Fibroblast of gingiva (primary cell): Measurements from ENCODE around the gene KLHL2.
"Not testable (repeated sequence)": the region's sequence is repeated elsewhere in the genome, so short reads cannot be mapped to it uniquely, and the experiment has no call there.

Experiments used
- DNase-seq: peaks from one replicate; pipeline ENCODE4 v3.0.0-alpha.2; 2011; ENCODE audit warnings: low read depth

KLHL2 gene

DNA sequence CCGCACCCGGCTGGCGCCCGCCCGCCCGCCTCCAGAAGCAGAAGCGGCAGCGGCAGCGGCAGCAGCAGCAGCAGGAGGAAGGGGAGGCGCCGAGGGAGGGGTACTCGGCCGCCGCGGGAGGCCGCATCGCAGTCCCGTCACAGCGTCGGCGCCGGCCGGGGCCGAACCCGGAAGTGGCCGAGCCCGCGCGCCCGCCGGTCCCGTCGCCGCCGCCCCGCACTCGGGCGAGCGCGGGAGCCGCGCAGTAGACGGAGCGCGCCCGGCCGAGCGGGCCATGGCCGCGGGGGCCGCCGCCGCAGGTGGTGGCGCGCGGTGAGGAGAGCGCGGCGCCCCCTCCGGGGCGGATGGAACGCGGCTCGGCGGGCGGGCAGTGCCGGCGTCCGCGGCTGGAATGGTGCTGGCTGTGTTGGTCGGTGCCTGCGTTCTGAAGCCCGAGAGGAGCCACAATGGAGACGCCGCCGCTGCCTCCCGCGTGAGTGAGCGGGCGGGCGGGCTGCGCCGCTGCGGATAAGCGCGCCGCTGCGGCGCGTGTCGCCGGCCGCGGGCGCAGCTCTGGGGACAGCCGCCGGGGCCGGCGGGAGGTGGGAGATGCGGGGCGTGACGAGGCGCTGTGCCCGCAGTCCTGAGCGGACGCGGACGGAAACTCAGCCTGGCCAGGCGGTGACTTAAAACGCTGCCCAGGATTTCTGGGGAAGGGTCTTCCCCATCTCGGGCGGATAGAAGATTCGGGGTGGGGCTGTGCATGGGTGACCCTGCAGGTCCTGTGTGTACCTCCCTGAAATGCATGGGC is at the start of gene KLHL2:
KLHL2 (plus strand) TSS at position 131 of the 790 bp plus-strand sequence; CDS start at position 447, 316 bp downstream.
- peak; percentile 83 for DNase-seq

- no peak for DNase-seq
Measured at GRCh38 chr4:165158762-165159161, 48.6 kb upstream of the KLHL2 start.

GRCh38 chr4:165164257-165164656 is 43.1 kb upstream of the KLHL2 start:
- no peak for DNase-seq

DNA sequence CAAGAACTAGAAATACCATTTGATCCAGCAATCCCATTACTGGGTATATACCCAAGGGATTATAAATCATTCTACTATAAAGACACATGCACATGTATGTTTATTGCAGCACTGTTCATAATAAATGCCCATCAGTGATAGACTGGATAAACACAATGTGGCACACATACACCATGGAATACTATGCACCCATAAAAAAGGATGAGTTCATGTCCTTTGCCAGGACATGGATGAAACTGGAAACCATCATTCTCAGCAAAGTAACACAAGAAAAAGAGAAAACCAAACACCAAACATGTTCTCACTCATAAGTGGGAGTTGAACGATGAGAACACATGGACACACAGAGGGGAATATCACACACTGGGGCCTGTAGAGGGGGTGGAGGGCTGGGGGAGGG is 40.5 kb upstream of the KLHL2 start:
- not testable (repeated sequence) for DNase-seq

DNA sequence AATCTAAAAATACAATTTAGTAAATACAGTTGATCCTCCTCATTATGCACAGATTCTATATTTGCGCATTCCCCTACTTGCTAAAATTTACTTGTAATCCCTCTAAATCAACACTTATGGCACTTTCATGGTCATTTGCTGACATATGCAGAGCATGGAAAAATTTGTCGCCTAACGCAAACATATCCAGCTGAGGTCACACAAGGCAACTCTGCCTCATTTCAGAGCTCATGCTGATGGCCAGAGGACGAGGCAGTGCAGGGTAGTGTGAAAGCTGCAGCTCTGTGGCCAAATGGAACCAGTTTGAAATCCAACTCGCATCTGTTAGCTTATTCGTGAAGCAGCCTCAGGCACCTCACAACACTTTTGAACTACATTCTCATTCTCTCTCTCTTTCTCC is 39.7 kb upstream of the KLHL2 start:
- no peak for DNase-seq

- DNase-seq: no peak
Measured at GRCh38 chr4:165170819-165171218, 36.5 kb upstream of the KLHL2 start.

DNA sequence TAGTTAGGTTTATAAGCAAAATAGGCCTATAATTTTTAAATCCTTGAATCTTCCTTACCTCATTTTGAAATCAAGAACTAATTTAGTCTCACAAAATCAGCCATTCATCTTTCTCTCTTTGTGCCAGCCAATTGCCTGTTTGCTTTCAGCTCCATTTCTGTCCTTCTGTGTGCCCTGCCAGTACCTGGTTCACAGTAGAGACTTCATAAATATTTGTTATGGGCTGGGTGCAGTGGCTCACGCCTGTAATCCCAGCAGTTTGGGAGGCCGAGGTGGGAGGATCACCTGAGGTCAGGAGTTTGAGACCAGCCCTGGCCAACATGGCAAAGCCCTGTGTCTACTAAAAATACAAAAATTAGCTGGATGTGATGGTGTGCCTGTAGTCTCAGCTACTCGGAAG is 31.9 kb upstream of the KLHL2 start:
- not testable (repeated sequence) for DNase-seq

DNA sequence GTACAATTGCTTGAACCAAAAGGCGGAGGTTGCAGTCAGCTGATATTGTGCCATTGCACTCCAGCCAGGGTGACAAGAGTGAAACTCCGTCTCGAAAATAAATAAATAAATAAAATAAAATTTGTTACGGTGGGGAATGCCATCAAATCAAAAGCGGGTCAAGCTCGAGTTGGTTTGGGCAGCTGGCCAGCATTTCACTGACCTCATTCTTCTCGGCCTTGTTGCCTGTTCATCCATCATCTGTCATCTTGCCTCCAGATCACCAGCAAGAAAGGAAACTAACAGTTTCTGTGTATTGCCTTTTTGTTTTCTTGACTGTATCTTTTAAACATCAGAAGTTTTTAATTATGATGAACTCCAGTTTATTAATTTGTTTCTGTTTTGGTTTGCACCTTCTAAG is 31.5 kb upstream of the KLHL2 start:
- DNase-seq: no peak

GRCh38 chr4:165177725-165178666 is 29.4 kb upstream of the KLHL2 start:
- no peak for DNase-seq

- DNase-seq: no peak
Measured at GRCh38 chr4:165184220-165184619, 23.1 kb upstream of the KLHL2 start.

DNA sequence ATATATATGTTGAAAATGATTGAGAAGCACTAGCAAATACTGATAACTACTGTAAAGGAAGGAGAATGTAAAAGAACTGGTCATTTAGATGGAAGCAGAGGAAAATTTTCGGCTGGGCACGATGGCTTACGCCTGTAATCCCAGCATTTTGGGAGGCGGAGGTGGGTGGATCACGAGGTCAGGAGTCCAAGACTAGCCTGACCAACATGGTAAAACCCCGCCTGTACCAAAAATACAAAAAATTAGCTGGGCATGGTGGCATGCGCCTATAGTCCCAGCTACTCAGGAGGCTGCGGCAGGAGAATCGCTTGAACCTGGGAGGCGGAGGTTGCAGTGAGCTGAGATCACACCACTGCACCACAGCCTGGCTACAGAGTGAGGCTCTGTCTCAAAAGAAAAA is 22.4 kb upstream of the KLHL2 start:
- not testable (repeated sequence) for DNase-seq

GRCh38 chr4:165185448-165185847 is 21.9 kb upstream of the KLHL2 start:
- no peak for DNase-seq

GRCh38 chr4:165190591-165191347 is 16.6 kb upstream of the KLHL2 start:
- DNase-seq: no peak

DNA sequence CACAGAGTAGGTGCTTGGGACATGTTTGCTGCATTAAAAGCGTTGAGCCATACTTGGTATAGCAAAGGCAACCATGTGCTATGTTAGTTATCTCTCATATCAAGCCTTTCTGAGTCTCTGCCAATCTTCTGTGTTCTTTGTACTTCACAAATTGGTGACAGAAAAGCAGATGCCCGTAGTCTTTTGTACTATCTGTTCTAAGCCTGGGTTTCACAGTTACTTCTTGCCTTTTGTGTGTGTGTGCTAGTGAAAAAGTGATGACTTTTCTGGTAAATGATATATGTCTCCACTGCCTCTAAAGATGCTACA is 16.1 kb upstream of the KLHL2 start:
- no peak for DNase-seq

GRCh38 chr4:165191814-165192499 is 15.4 kb upstream of the KLHL2 start:
- DNase-seq: no peak

- DNase-seq: no peak
Measured at GRCh38 chr4:165192500-165192898, 14.9 kb upstream of the KLHL2 start.

DNA sequence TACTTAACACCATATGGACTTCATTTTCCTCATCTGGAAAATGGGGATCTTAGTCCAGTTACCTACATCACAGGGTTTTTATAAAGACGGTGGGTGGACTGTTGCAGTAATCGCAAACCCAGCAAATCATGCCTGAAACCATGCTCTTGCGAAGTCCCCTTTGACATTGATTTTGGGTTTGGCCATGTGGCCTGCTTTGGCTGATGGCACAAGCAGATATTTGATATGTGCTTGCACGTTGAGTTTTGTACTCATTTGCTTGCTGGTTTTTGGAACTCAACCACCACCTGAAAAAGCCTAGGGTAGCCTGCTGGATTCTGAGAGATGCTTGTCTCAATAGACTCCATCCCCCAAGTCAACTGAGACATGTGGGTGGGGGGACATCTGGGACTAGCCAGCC is 14.4 kb upstream of the KLHL2 start:
- no peak for DNase-seq

GRCh38 chr4:165194368-165194767 is 13.0 kb upstream of the KLHL2 start:
- no peak for DNase-seq

- no peak for DNase-seq
Measured at GRCh38 chr4:165198329-165198728, 9.0 kb upstream of the KLHL2 start.

DNA sequence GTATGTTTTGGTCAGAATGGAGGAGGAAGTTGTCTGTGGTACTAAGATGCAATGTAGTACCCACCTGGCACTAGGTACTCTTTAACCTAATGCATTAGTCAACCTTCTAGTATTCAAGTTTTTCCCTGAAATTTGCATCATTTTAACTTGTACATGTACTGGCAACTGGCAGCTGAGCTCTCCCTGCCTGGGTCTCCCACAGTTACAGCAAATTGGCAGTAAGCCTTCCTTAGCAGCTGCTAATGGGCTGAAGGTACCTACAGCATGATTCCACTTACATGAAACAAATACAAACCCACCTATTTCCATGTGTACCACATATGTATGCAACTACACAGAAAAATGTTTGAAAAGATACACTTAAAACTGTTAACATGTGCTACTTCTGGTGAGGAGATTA is 8.1 kb upstream of the KLHL2 start:
- DNase-seq: no peak

DNA sequence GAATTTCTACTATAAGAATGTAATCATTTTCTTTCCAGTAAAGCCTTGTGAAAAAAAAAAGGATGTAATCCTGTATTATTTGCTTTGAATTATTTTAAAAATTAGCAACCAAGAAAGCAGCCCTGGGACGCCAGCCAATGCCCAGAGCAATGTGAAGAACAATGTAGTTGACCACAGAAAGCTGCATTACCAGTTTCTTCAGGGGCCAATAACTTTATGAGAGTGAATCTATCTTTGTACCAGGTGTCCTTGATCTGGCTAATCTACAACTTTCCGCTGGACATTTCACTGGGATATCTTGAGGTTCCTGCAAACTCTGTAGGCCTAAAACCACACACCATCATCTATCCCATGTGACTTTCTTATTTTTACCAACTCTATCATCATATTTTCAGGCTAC is 7.6 kb upstream of the KLHL2 start:
- peak; percentile 52 for DNase-seq

- peak; percentile 79 for DNase-seq
Measured at GRCh38 chr4:165201806-165202205, 5.6 kb upstream of the KLHL2 start.
